SU-DHL-6 (cell line): ENCODE results near the gene TAL1.

Source experiments
- CTCF ChIP-seq: fragments of 200-600 bp; sonication (generic); IDR thresholded peaks from one replicate; pipeline ENCODE4 v1.5.1; 2017; ENCODE audit warnings: antibody characterized with exemption, mild to moderate bottlenecking, low read length, moderate library complexity; ENCODE audit not compliant: insufficient read depth, poor library complexity, severe bottlenecking
- EZH2phosphoT487 ChIP-seq: fragments of 200-600 bp; sonication (generic), shearing (Covaris generic); conservative IDR thresholded peaks from 2 replicates; pipeline ENCODE4 v1.6.1; 2018; ENCODE audit warnings: mild to moderate bottlenecking, antibody characterized with exemption, low read length, moderate library complexity, mixed read lengths

- no peak for TF ChIP-seq CTCF
- TF ChIP-seq EZH2phosphoT487 = no peak
Observed at GRCh38 chr1:47252795-47253194, 20.8 kb upstream of the TAL1 start.
